HUDEP-2 (cell line): Measurements from ENCODE around the gene HIVEP2.

Experiments
- DNase-seq, 76 experiments: peaks; one replicate each; lab custom pipeline; 2025; ENCODE audit not compliant: unreplicated experiment in 76 of 76; lab: John Stamatoyannopoulos, UW

Gene HIVEP2

GRCh38 chr6:142718667-142719191 is 226.2 kb downstream of the HIVEP2 start:
- no peak for DNase-seq

DNA sequence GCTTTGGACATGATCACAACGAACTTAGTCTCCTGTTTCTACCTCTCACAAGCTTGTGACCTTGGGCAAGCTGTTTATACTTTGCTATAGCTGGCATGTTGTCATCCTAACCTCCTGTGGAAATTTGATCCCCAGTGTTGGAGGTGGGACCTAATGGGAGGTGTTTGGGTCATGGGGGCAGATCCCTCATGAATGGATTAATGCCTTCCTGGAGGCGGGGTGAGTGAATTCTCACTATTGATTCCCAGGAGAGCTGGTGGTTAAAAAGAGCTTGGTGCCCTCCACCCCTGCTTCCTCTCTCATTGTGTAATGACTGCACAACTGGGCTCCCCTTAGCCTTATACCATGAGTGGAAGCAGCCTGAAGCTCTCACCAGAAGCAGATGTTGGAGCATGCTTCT is 228.9 kb downstream of the HIVEP2 start:
- DNase-seq: no peak

DNA sequence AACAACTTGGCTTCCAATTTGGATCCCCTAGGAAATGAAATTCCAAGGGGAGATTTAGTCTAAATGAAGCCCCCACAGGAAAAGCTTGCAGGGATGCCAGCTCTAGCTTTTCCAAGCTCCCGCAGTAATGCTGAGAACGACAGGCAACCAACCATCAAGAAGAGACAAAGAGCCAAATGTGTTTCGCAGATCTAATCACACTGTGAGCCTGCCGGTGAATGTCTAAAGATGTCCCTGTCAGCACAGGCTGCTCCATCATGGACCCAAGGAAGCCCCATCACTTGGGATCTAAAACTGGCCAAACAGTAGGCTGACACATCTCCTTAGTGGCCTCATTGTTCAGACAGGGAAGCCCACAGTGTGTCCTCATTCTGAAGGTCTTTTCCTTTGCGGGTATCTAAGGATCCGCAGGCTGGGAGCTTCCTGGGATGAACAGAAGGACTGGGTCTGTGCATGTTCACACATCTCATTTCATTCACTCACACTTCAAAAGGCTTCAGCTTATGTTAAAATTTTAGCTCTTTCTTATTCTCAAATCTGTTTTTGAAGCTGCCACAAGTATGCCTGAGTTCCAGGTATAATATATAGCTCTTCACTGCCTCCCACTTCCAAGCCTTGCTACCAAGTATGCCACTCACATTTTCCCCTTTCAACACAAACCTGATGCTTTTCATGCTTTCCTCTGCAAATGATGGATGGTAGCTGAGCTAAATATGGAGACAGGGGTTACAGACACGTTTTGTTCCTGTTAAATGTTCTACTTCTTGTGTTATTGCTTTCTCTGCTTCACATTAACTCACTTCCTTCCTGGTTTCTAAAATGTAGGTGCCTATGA is 229.8 kb downstream of the HIVEP2 start:
- no peak for DNase-seq

GRCh38 chr6:142713959-142714358 is 231.0 kb downstream of the HIVEP2 start:
- DNase-seq: no peak

DNA sequence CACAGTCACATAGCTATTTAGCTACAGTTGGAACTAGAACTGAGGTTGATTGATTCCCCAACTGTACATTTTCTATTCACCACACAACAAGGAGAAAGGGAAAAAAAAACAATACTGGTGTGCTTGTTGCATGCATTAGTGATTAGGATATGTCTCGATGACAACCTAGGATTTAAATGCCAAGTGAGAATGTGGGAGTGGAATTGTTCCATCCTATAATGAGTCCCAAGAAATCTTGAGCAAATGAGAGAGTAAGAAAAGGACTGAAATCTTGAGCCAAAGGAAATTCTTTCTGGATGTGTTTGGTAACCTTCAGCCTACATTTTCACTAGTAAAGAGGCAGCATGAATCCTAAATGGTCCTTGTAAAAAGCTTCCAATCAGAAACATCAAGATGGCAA is 232.7 kb downstream of the HIVEP2 start:
- no peak for DNase-seq

DNA sequence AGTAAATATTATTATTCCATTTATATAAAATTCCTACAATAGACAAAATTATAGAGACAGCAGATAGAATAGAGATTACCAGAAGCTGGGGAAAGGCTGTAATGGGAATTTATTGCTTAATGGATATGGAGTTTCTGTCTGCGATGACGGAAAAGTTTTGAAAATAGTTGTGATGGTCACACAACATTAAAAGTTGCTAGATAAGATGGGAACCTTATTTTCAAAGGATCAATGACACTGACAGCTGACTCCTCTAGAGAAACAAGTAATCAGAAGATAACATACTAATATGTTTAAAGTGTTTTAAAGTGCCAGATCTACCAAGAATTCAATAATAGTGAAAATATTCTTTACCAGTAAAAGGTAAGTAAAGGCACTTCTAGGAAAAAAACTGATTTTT is 236.3 kb downstream of the HIVEP2 start:
- no peak for DNase-seq

- no peak for DNase-seq
Observed at GRCh38 chr6:142707255-142707654, 237.7 kb downstream of the HIVEP2 start.

DNA sequence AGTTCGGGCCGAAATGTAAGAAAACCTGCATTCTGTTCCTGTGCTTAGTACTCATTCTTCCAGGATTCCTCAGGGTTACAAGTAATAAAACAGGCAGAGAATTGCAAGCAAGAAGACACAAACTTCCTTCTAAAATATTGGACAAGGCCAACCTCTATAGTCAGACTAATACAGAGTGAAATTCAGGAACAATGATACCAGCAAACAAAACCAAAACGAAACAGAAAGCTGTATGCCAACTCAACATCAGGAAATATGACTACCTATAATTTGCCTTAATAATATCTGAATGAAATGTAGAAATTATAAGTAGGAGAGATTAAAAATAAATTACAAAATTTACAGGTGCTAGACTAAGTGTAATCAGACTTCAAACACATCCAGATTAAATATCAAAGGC is 238.8 kb downstream of the HIVEP2 start:
- no peak for DNase-seq

- no peak for DNase-seq
Observed at GRCh38 chr6:142705054-142705453, 239.9 kb downstream of the HIVEP2 start.

- no peak for DNase-seq
Observed at GRCh38 chr6:142702501-142703460, 242.2 kb downstream of the HIVEP2 start.
